Glutamatergic neuron (in vitro differentiated cells): ENCODE results near the gene HUWE1. TPM values are rescaled to one million over a fixed set of nuclear protein-coding genes. Genes with fewer than 3 reads are reported as not detected.

Experiments used
- DNase-seq: peaks from one replicate; pipeline ENCODE4 v3.0.0; 2022
- H3K27ac Mint-ChIP-seq: one replicate; pipeline ENCODE4 v1.8.0; 2020; ENCODE audit warnings: mild to moderate bottlenecking, mixed read lengths, inconsistent platforms; ENCODE audit not compliant: unreplicated experiment
- H3K27me3 Mint-ChIP-seq: one replicate; pipeline ENCODE4 v1.8.0; 2020; ENCODE audit warnings: mild to moderate bottlenecking, moderate library complexity, mixed read lengths, inconsistent platforms; ENCODE audit not compliant: unreplicated experiment
- H3K36me3 Mint-ChIP-seq: one replicate; pipeline ENCODE4 v1.8.0; 2020; ENCODE audit warnings: mild to moderate bottlenecking, mixed read lengths, inconsistent platforms; ENCODE audit not compliant: unreplicated experiment
- H3K4me1 Mint-ChIP-seq: one replicate; pipeline ENCODE4 v1.8.0; 2020; ENCODE audit warnings: mild to moderate bottlenecking, low read depth, mixed read lengths, inconsistent platforms; ENCODE audit not compliant: unreplicated experiment
- H3K4me3 Mint-ChIP-seq: one replicate; pipeline ENCODE4 v1.8.0; 2020; ENCODE audit warnings: mild to moderate bottlenecking, mixed read lengths, inconsistent platforms; ENCODE audit not compliant: unreplicated experiment
- H3K9me3 Mint-ChIP-seq: one replicate; pipeline ENCODE4 v1.8.0; 2020; ENCODE audit warnings: mild to moderate bottlenecking, moderate library complexity, mixed read lengths, inconsistent platforms; ENCODE audit not compliant: unreplicated experiment
- total RNA-seq: library from RNA; stranded (reverse); fragmentation: NEBNext Ultra II Directional; extraction: Animal tissue kit (Norgen Biotek cat#: 25700); gene quantifications from one replicate; pipeline ENCODE4 v1.2.1, GENCODE V29; 2021; ENCODE audit not compliant: unreplicated experiment
- TF ChIP-seq, protein P1 (sequence below): fragments of 200-600 bp; sonication (generic); IDR thresholded peaks from one replicate; pipeline ENCODE4 v1.5.0; 2021; ENCODE audit not compliant: partially characterized antibody, unreplicated experiment

Gene HUWE1
- total RNA-seq, 1 donor from 2014 or later = 311 TPM

DNA sequence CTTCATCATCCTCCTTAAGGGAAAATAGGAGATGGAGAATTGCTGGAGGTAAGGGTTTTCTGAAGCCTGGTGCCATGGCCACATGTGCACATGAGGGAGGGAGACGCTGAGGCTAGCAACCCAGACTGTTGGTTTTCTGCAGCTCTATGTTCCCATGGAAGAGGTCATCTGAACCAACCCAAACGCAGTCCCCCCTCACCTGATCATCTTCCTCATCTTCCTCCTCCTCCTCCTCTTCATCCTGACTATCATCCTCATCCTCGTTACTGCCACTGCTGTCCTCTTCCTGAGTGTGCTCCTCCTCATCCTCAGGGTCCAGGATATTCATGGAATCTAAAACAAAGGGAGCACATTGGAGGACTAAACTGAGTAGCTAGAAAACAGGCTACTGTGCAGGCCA lies 124.6 kb downstream of the HUWE1 start:
- peaks cover 2% of the 10 kb centered on the region for H3K27me3 Mint-ChIP-seq
- H3K36me3 Mint-ChIP-seq = no peaks in the 10 kb centered on the region
- no peak for DNase-seq
- TF ChIP-seq, protein P1, sequence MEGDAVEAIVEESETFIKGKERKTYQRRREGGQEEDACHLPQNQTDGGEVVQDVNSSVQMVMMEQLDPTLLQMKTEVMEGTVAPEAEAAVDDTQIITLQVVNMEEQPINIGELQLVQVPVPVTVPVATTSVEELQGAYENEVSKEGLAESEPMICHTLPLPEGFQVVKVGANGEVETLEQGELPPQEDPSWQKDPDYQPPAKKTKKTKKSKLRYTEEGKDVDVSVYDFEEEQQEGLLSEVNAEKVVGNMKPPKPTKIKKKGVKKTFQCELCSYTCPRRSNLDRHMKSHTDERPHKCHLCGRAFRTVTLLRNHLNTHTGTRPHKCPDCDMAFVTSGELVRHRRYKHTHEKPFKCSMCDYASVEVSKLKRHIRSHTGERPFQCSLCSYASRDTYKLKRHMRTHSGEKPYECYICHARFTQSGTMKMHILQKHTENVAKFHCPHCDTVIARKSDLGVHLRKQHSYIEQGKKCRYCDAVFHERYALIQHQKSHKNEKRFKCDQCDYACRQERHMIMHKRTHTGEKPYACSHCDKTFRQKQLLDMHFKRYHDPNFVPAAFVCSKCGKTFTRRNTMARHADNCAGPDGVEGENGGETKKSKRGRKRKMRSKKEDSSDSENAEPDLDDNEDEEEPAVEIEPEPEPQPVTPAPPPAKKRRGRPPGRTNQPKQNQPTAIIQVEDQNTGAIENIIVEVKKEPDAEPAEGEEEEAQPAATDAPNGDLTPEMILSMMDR = no peak
- H3K9me3 Mint-ChIP-seq = peaks cover 13% of the 10 kb centered on the region
- H3K27ac Mint-ChIP-seq = no peak overlapping the region
- H3K4me3 Mint-ChIP-seq = no peak overlapping the region
- no peaks in the 10 kb centered on the region for H3K4me1 Mint-ChIP-seq

DNA sequence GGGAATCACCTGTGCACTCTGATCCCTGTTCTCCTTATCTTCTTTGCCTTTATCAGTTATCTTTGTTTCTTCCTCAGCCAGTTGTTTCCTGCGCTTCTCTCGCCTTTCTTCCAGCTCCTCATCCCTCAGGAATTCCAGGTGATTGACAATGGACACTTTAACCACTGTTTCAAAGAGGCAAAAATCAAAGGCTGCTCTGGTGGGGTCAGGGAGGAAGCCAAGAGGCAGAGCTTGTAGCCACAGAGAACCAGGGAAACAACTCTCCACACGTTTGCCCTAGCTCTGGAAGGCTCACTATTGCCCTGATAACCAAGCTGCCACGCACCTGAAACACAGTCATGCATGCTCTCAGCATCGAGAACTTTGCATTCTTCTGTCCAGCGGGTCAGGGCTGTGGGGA lies 127.9 kb downstream of the HUWE1 start:
- H3K36me3 Mint-ChIP-seq = no peaks in the 10 kb centered on the region
- H3K27ac Mint-ChIP-seq = no peak overlapping the region
- no peak for DNase-seq
- no peak overlapping the region for H3K4me3 Mint-ChIP-seq
- TF ChIP-seq, protein P1 = no peak
- no peaks in the 10 kb centered on the region for H3K4me1 Mint-ChIP-seq
- H3K27me3 Mint-ChIP-seq = no peaks in the 10 kb centered on the region
- H3K9me3 Mint-ChIP-seq = peaks cover 7% of the 10 kb centered on the region

- peaks cover 10% of the 10 kb centered on the region for H3K9me3 Mint-ChIP-seq
- no peak overlapping the region for H3K4me3 Mint-ChIP-seq
- H3K27ac Mint-ChIP-seq = no peak overlapping the region
- H3K27me3 Mint-ChIP-seq = no peaks in the 10 kb centered on the region
- H3K36me3 Mint-ChIP-seq = no peaks in the 10 kb centered on the region
- TF ChIP-seq, protein P1 = no peak
- DNase-seq = no peak
- H3K4me1 Mint-ChIP-seq = no peaks in the 10 kb centered on the region
These were observed 129.7 kb downstream of the HUWE1 start for GRCh38 chrX:53556868-53557267.

DNA sequence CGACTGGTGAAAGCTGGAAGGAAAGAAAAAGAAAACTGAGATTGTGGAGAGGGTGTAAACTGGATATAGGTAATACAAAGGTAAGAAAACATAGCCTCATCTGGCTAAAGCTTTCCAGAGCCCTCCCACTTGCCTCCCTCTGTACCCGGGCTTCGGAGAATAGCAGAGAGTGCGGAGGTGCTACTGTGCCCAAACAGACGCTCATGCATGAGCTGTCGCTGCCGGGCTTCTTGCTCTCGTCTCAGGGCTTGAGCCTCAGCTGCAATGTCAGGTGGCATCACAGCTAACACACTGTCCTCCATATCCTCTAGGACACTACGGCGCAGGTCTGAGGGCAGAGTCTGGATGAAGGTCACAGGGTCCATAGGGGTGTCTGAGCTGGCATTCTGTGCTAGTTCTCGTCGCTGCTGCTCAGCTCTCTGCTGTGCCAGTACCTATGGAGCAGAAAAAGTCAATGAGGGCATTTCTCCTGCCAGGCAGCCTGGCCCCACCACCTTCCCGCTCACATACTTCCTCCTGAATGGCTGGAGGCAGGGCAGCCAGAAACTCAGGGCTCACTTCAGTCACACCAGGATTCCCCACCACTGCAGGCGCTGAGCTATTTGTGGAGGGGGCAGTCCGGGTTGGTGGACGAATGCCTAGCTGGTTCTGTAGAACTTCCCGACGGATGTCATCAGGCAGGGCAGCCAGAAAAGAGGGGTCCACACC lies 135.6 kb downstream of the HUWE1 start:
- Mint-ChIP-seq H3K4me3 (no peak overlapping the region), H3K36me3 (no peaks in the 10 kb centered on the region), H3K4me1 (no peaks in the 10 kb centered on the region), H3K27ac (no peak overlapping the region), H3K27me3 (no peaks in the 10 kb centered on the region), H3K9me3 (peaks cover 9% of the 10 kb centered on the region)
- DNase-seq = no peak
- TF ChIP-seq, protein P1 = no peak

DNA sequence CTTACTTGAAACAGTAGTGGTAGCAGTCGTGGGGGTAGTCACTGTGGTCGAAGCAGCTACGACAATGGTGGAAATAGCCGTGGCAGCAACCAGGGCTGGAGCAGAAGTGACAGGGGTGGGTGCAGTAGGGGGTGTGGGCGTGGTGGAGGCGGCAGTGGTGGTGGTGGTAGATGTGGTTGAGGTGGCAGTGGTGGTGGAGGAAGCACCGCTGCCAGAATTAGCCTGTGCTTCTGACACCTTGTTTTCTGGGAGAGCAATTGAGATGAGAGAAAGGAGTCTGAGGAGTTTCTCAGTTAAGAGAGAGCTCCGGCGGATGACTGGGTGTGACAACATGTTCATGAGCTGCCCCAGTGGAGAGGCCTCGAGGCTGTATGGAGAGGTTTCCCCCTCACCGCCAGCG lies 138.9 kb downstream of the HUWE1 start:
- TF ChIP-seq, protein P1 = no peak
- Mint-ChIP-seq H3K27me3 (peaks cover under 1% of the 10 kb centered on the region), H3K27ac (no peak overlapping the region), H3K4me3 (no peak overlapping the region), H3K4me1 (no peaks in the 10 kb centered on the region), H3K36me3 (no peaks in the 10 kb centered on the region), H3K9me3 (peaks cover 9% of the 10 kb centered on the region)
- DNase-seq = no peak
